GM12891 (cell line): Measurements from ENCODE around the gene GDPD5.
A peak's percentile ranks its signal among the peaks of the same experiment; 100 is the strongest.

Experiments used
- DNase-seq: peaks from one replicate; pipeline ENCODE4 v3.0.0; 2011; ENCODE audit warnings: low spot score; ENCODE audit not compliant: insufficient read length
- FAIRE-seq: peaks from 2 replicates; lab custom pipeline; 2011; peaks lifted over from hg19 to GRCh38; lab: Jason Lieb, UNC
- PAX5 ChIP-seq: IDR thresholded peaks from 2 replicates; pipeline ENCODE4 v1.6.1; 2011; ENCODE audit warnings: low read length, moderate library complexity, mild to moderate bottlenecking; ENCODE audit not compliant: insufficient read depth, severe bottlenecking
- POLR2A ChIP-seq: IDR thresholded peaks from 2 replicates; pipeline ENCODE4 v1.6.1; 2011; ENCODE audit warnings: low read depth, low read length, control low read depth
- POLR2AphosphoS5 ChIP-seq: IDR thresholded peaks from 2 replicates; pipeline ENCODE4 v1.6.1; 2011; ENCODE audit warnings: low read depth, low read length, control low read depth
- POU2F2 ChIP-seq: IDR thresholded peaks from 2 replicates; pipeline ENCODE4 v1.6.1; 2011; ENCODE audit warnings: low read depth, mild to moderate bottlenecking, control low read depth, low read length, moderate library complexity
- SPI1 ChIP-seq: IDR thresholded peaks from 2 replicates; pipeline ENCODE4 v1.6.1; 2011; ENCODE audit warnings: low read depth, low read length, control low read depth
- TAF1 ChIP-seq: IDR thresholded peaks from 2 replicates; pipeline ENCODE4 v1.6.1; 2011; ENCODE audit warnings: low read depth, low read length, control low read depth

The GDPD5 gene

GRCh38 chr11:75496305-75496752, 29.4 kb downstream of the GDPD5 start:
- FAIRE-seq (no peak), DNase-seq (no peak)
- TF ChIP-seq SPI1 (no peak), POLR2AphosphoS5 (no peak), POLR2A (no peak)

GRCh38 chr11:75495749-75496304, 29.9 kb downstream of the GDPD5 start:
- no peak for DNase-seq
- no peak for FAIRE-seq
- no peak for TF ChIP-seq PAX5
- no peak for TF ChIP-seq POU2F2
- TF ChIP-seq POLR2AphosphoS5: no peak
- TF ChIP-seq TAF1: no peak
- no peak for TF ChIP-seq POLR2A
- no peak for TF ChIP-seq SPI1

- FAIRE-seq: no peak
Observed at GRCh38 chr11:75493626-75494025, 32.1 kb downstream of the GDPD5 start.

GRCh38 chr11:75492181-75492820, 33.4 kb downstream of the GDPD5 start:
- TF ChIP-seq POLR2AphosphoS5 (no peak), SPI1 (peak; percentile 82)
- DNase-seq (peak; percentile 50), FAIRE-seq (peak; percentile 58)

More at GRCh38 chr11:75493626-75494025, 32.1 kb downstream of the GDPD5 start:
- no peak for DNase-seq
- TF ChIP-seq POU2F2 (no peak), POLR2A (no peak), PAX5 (no peak), POLR2AphosphoS5 (no peak), TAF1 (no peak), SPI1 (no peak)

- no peak for TF ChIP-seq TAF1
- no peak for TF ChIP-seq PAX5
- TF ChIP-seq POU2F2: no peak
- TF ChIP-seq POLR2A: no peak
- TF ChIP-seq SPI1: no peak
- TF ChIP-seq POLR2AphosphoS5: no peak
- FAIRE-seq (no peak), DNase-seq (no peak)
Observed at GRCh38 chr11:75491465-75491864, 34.3 kb downstream of the GDPD5 start.

GRCh38 chr11:75490221-75491181, 35.2 kb downstream of the GDPD5 start:
- no peak for DNase-seq

GRCh38 chr11:75487365-75487764, 38.4 kb downstream of the GDPD5 start:
- no peak for DNase-seq
- FAIRE-seq: no peak
- TF ChIP-seq SPI1 (no peak), PAX5 (no peak), TAF1 (no peak), POLR2A (no peak), POLR2AphosphoS5 (no peak), POU2F2 (no peak)

More at GRCh38 chr11:75490221-75491181, 35.2 kb downstream of the GDPD5 start:
- no peak for FAIRE-seq
- no peak for TF ChIP-seq SPI1
- TF ChIP-seq PAX5: no peak
- no peak for TF ChIP-seq POU2F2
- no peak for TF ChIP-seq POLR2AphosphoS5
- no peak for TF ChIP-seq POLR2A
- TF ChIP-seq TAF1: no peak

- FAIRE-seq: no peak
- DNase-seq: no peak
- TF ChIP-seq POLR2A (no peak), SPI1 (no peak), POU2F2 (no peak), TAF1 (no peak), PAX5 (no peak), POLR2AphosphoS5 (no peak)
Observed at GRCh38 chr11:75485742-75486141, 40.0 kb downstream of the GDPD5 start.

- TF ChIP-seq SPI1 (no peak), TAF1 (no peak), POU2F2 (no peak), PAX5 (no peak), POLR2A (no peak), POLR2AphosphoS5 (no peak)
- FAIRE-seq (no peak), DNase-seq (no peak)
Observed at GRCh38 chr11:75482931-75483469, 42.7 kb downstream of the GDPD5 start.
